Glutamatergic neuron (in vitro differentiated cells): Measurements from ENCODE around the gene ETV5. TPM values are rescaled to one million over a fixed set of nuclear protein-coding genes. Genes with fewer than 3 reads are reported as not detected.

Source experiments
- DNase-seq: peaks from one replicate; pipeline ENCODE4 v3.0.0; 2022
- H3K27ac Mint-ChIP-seq: one replicate; pipeline ENCODE4 v1.8.0; 2020; ENCODE audit warnings: mild to moderate bottlenecking, mixed read lengths, inconsistent platforms; ENCODE audit not compliant: unreplicated experiment
- H3K27me3 Mint-ChIP-seq: one replicate; pipeline ENCODE4 v1.8.0; 2020; ENCODE audit warnings: mild to moderate bottlenecking, moderate library complexity, mixed read lengths, inconsistent platforms; ENCODE audit not compliant: unreplicated experiment
- H3K36me3 Mint-ChIP-seq: one replicate; pipeline ENCODE4 v1.8.0; 2020; ENCODE audit warnings: mild to moderate bottlenecking, mixed read lengths, inconsistent platforms; ENCODE audit not compliant: unreplicated experiment
- H3K4me1 Mint-ChIP-seq: one replicate; pipeline ENCODE4 v1.8.0; 2020; ENCODE audit warnings: mild to moderate bottlenecking, low read depth, mixed read lengths, inconsistent platforms; ENCODE audit not compliant: unreplicated experiment
- H3K4me3 Mint-ChIP-seq: one replicate; pipeline ENCODE4 v1.8.0; 2020; ENCODE audit warnings: mild to moderate bottlenecking, mixed read lengths, inconsistent platforms; ENCODE audit not compliant: unreplicated experiment
- H3K9me3 Mint-ChIP-seq: one replicate; pipeline ENCODE4 v1.8.0; 2020; ENCODE audit warnings: mild to moderate bottlenecking, moderate library complexity, mixed read lengths, inconsistent platforms; ENCODE audit not compliant: unreplicated experiment
- CTCF ChIP-seq: fragments of 200-600 bp; sonication (generic); IDR thresholded peaks from one replicate; pipeline ENCODE4 v1.5.0; 2021; ENCODE audit not compliant: partially characterized antibody, unreplicated experiment
- total RNA-seq: library from RNA; stranded (reverse); fragmentation: NEBNext Ultra II Directional; extraction: Animal tissue kit (Norgen Biotek cat#: 25700); gene quantifications from one replicate; pipeline ENCODE4 v1.2.1, GENCODE V29; 2021; ENCODE audit not compliant: unreplicated experiment

Gene ETV5
- total RNA-seq, 1 donor from 2014 or later = 16.9 TPM

- Mint-ChIP-seq H3K4me1 (peaks cover 16% of the 10 kb centered on the region), H3K4me3 (no peak overlapping the region), H3K36me3 (peaks cover 14% of the 10 kb centered on the region), H3K27ac (no peak overlapping the region), H3K9me3 (no peaks in the 10 kb centered on the region), H3K27me3 (no peaks in the 10 kb centered on the region)
- no peak for DNase-seq
- TF ChIP-seq CTCF = no peak
Observed at GRCh38 chr3:186088335-186088734, 20.6 kb downstream of the ETV5 start.

GRCh38 chr3:186084264-186084663 lies 24.6 kb downstream of the ETV5 start:
- H3K9me3 Mint-ChIP-seq = no peaks in the 10 kb centered on the region
- H3K27me3 Mint-ChIP-seq = no peaks in the 10 kb centered on the region
- TF ChIP-seq CTCF = no peak
- no peak overlapping the region for H3K27ac Mint-ChIP-seq
- H3K36me3 Mint-ChIP-seq = peaks cover 14% of the 10 kb centered on the region
- DNase-seq = no peak
- H3K4me3 Mint-ChIP-seq = no peak overlapping the region
- H3K4me1 Mint-ChIP-seq = peaks cover 18% of the 10 kb centered on the region

GRCh38 chr3:186083746-186084145 lies 25.1 kb downstream of the ETV5 start:
- H3K9me3 Mint-ChIP-seq = no peaks in the 10 kb centered on the region
- no peak for TF ChIP-seq CTCF
- no peak for DNase-seq
- peaks cover 2% of the 10 kb centered on the region for H3K27me3 Mint-ChIP-seq
- no peak overlapping the region for H3K27ac Mint-ChIP-seq
- no peak overlapping the region for H3K4me3 Mint-ChIP-seq
- H3K36me3 Mint-ChIP-seq = peaks cover 14% of the 10 kb centered on the region
- peaks cover 15% of the 10 kb centered on the region for H3K4me1 Mint-ChIP-seq

GRCh38 chr3:186082150-186082549 lies 26.7 kb downstream of the ETV5 start:
- H3K27me3 Mint-ChIP-seq = peaks cover 2% of the 10 kb centered on the region
- H3K4me1 Mint-ChIP-seq = peaks cover 15% of the 10 kb centered on the region
- no peak for TF ChIP-seq CTCF
- no peak for DNase-seq
- H3K9me3 Mint-ChIP-seq = no peaks in the 10 kb centered on the region
- no peak overlapping the region for H3K27ac Mint-ChIP-seq
- no peak overlapping the region for H3K4me3 Mint-ChIP-seq
- peaks cover 11% of the 10 kb centered on the region for H3K36me3 Mint-ChIP-seq

DNA sequence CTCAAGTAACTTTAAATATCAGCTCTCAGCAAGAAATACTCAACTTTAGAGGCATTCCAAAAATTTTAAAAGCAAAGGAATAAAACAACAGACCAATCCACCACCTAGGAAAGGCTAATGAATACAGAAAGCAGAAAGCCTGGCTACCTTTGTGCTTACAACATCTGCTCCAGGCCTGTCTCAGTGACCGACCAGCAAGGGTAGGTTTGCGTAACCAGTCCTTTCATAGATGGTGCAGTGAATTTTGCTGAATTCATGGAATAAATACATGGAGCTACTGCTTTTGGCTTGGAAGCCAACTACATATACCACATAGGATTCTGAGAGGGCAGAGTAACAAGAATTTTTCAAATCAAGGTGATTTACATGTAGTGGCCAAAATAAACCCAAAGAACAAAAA lies 27.2 kb downstream of the ETV5 start:
- no peaks in the 10 kb centered on the region for H3K9me3 Mint-ChIP-seq
- no peak overlapping the region for H3K4me3 Mint-ChIP-seq
- H3K27me3 Mint-ChIP-seq = peaks cover 2% of the 10 kb centered on the region
- no peak for TF ChIP-seq CTCF
- H3K27ac Mint-ChIP-seq = no peak overlapping the region
- H3K4me1 Mint-ChIP-seq = peaks cover 15% of the 10 kb centered on the region
- DNase-seq = no peak
- H3K36me3 Mint-ChIP-seq = peaks cover 7% of the 10 kb centered on the region
